Uterus (tissue), 4 donors: ENCODE measurements around the gene CLRN2. TPM values are rescaled to one million over a fixed set of nuclear protein-coding genes. Genes with fewer than 3 reads are reported as not detected.

Source experiments
- DNase-seq, 2 donors: peaks; one replicate each; pipeline ENCODE4 v3.0.0-alpha.2; 2019 to 2020
- H3K27ac ChIP-seq, 2 donors: fragments of 200-600 bp; sonication (generic); 1 replicate in 1 of 2; 2 replicates in 1 of 2; pipeline ENCODE4 v1.5.1; 2016 to 2018
- H3K27me3 ChIP-seq, 2 donors: fragments of 200-600 bp; sonication (generic); one replicate each; pipeline ENCODE4 v1.5.1; 2018 to 2019; ENCODE audit warnings: control low read depth in 1 of 2
- H3K36me3 ChIP-seq, 2 donors: fragments of 200-600 bp; sonication (generic); one replicate each; pipeline ENCODE4 v1.5.1; 2019; ENCODE audit warnings: control low read depth in 1 of 2
- H3K4me1 ChIP-seq, 2 donors: fragments of 200-600 bp; sonication (generic); one replicate each; pipeline ENCODE4 v1.5.1; 2018 to 2019; ENCODE audit warnings: control low read depth in 1 of 2
- H3K4me3 ChIP-seq, 2 donors: fragments of 200-600 bp; sonication (generic); 1 replicate in 1 of 2; 2 replicates in 1 of 2; pipeline ENCODE4 v1.5.1; 2018 to 2019; ENCODE audit warnings: mild to moderate bottlenecking in 1 of 2
- H3K9me3 ChIP-seq, 2 donors: fragments of 200-600 bp; sonication (generic); one replicate each; pipeline ENCODE4 v1.5.1; 2019; ENCODE audit warnings: control low read depth in 1 of 2
- CTCF ChIP-seq, 4 experiments: fragments of 200-600 bp in 2 of 4; fragments of 450-650 bp in 2 of 4; sonication (generic) in 2 of 4; IDR thresholded peaks; one replicate each; pipeline ENCODE4 v1.5.1; 2016 to 2019; ENCODE audit warnings: antibody characterized with exemption in 4 of 4, mild to moderate bottlenecking in 2 of 4, moderate library complexity in 1 of 4
- POLR2A ChIP-seq, 2 donors: fragments of 450-650 bp; IDR thresholded peaks; one replicate each; pipeline ENCODE4 v1.6.1; 2016; ENCODE audit warnings: antibody characterized with exemption in 2 of 2, mild to moderate bottlenecking in 1 of 2, moderate library complexity in 1 of 2
- intact Hi-C: fragments of 100-400 bp; cut with DNase I; formaldehyde crosslinking; loops from one replicate; pipeline ENCODE4 v1.15.1; 2023; ENCODE audit warnings: low total_unique reads
- total RNA-seq, 4 donors: library from RNA; depleted of rRNA in 3 of 4; stranded (reverse); fragments of >200 nt in 3 of 4; gene quantifications; one replicate each; pipeline versions ENCODE4 v1.1.0 to v1.2.4, GENCODE V29; 2014 to 2023
- donor health status: DM: yes; HTN: yes; CAD: no.

Gene CLRN2
- total RNA-seq, 4 donors from 2014 or later = not detected

GRCh38 chr4:17489721-17490120 is 25.2 kb upstream of the CLRN2 start:
- Histone ChIP-seq H3K9me3 (no peaks in the 10 kb centered on the region), H3K4me3 (no peak overlapping the region), H3K27ac (no peak overlapping the region), H3K36me3 (no peaks in the 10 kb centered on the region), H3K4me1 (no peaks in the 10 kb centered on the region), H3K27me3 (no peaks in the 10 kb centered on the region)
- intact Hi-C loops = no loop called here
- TF ChIP-seq CTCF (IDR thresholded peaks at IDR 0.05) = no peak
- no peak for TF ChIP-seq POLR2A (IDR thresholded peaks at IDR 0.05)
- no peak for DNase-seq

- H3K4me3 ChIP-seq = no peak overlapping the region
- DNase-seq = no peak
- no peak for TF ChIP-seq POLR2A (IDR thresholded peaks at IDR 0.05)
- no peak for TF ChIP-seq CTCF (IDR thresholded peaks at IDR 0.05)
- no peaks in the 10 kb centered on the region for H3K9me3 ChIP-seq
- no peak overlapping the region for H3K27ac ChIP-seq
- no peaks in the 10 kb centered on the region for H3K36me3 ChIP-seq
- no peaks in the 10 kb centered on the region for H3K4me1 ChIP-seq
- intact Hi-C loops = no loop called here
- H3K27me3 ChIP-seq = no peaks in the 10 kb centered on the region
Measured at GRCh38 chr4:17490575-17491059, 24.3 kb upstream of the CLRN2 start.

- Histone ChIP-seq H3K27me3 (no peaks in the 10 kb centered on the region), H3K27ac (no peak overlapping the region), H3K36me3 (no peaks in the 10 kb centered on the region), H3K4me3 (no peak overlapping the region), H3K9me3 (no peaks in the 10 kb centered on the region), H3K4me1 (no peaks in the 10 kb centered on the region)
- TF ChIP-seq CTCF (IDR thresholded peaks at IDR 0.05) (no peak), POLR2A (IDR thresholded peaks at IDR 0.05) (no peak)
- intact Hi-C loops = no loop called here
- no peak for DNase-seq
Measured at GRCh38 chr4:17491196-17491595, 23.8 kb upstream of the CLRN2 start.

- no peak overlapping the region for H3K27ac ChIP-seq
- H3K27me3 ChIP-seq = no peaks in the 10 kb centered on the region
- DNase-seq = peak in 1 of 2 donors; percentile 23
- no peak overlapping the region for H3K4me3 ChIP-seq
- intact Hi-C loops = no loop called here
- H3K9me3 ChIP-seq = no peaks in the 10 kb centered on the region
- no peak for TF ChIP-seq POLR2A (IDR thresholded peaks at IDR 0.05)
- no peak for TF ChIP-seq CTCF (IDR thresholded peaks at IDR 0.05)
- no peaks in the 10 kb centered on the region for H3K4me1 ChIP-seq
- no peaks in the 10 kb centered on the region for H3K36me3 ChIP-seq
Measured at GRCh38 chr4:17492058-17492741, 22.8 kb upstream of the CLRN2 start.

GRCh38 chr4:17492876-17493275 is 22.1 kb upstream of the CLRN2 start:
- Histone ChIP-seq H3K27ac (no peak overlapping the region), H3K27me3 (no peaks in the 10 kb centered on the region), H3K9me3 (no peaks in the 10 kb centered on the region), H3K4me3 (no peak overlapping the region), H3K4me1 (no peaks in the 10 kb centered on the region), H3K36me3 (no peaks in the 10 kb centered on the region)
- DNase-seq = no peak
- intact Hi-C loops = no loop called here
- TF ChIP-seq POLR2A (IDR thresholded peaks at IDR 0.05) (no peak), CTCF (IDR thresholded peaks at IDR 0.05) (no peak)
